Measurements from ENCODE around the gene NXF1. TPM values are rescaled to one million over a fixed set of nuclear protein-coding genes. Genes with fewer than 3 reads are reported as not detected.

Gene NXF1
- total and polyA plus RNA-seq, 4 donors: 17.3 to 38.3 (median 32.7) TPM

DNA sequence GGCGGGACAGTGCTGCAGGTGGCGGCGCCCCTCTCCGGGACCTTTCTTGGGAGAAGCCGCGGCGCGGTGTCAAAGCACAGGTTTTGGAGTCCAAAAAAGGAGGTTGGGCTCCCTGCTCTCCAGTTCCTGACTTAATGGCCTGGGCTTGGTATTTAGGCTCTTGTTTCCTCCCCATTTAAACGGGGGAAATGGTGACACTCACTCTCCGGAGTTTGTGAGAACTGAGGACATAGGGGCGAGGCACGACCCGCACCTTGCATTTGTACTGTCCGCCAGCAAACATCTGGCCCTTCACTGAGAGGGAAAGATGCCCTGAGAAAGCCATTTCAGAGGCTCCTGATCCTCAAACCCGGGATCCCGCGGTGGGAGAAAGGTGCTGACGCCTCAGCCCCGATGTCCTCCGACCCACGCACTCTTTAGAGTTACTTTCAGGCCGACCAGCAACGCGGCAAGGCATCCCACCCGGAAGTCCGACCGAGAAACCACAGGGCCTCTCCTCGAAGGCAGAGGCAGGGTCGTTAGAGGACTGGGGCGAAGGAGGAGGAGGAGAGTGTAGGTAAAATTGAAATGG lies 37.0 kb upstream of the NXF1 start:
- Histone ChIP-seq H3K36me3 (ENCODE audit: control insufficient read depth in 4 of 4, insufficient read depth in 3 of 4, low read depth in 1 of 4, low read length in 3 of 4) (no peaks in the 10 kb centered on the region), H3K27ac (ENCODE audit: low read depth in 1 of 2, low read length in 2 of 2) (peak overlapping the region; percentile 99), H3K9me3 (ENCODE audit: control insufficient read depth in 4 of 4, low read length in 3 of 4) (no peaks in the 10 kb centered on the region), H3K4me3 (ENCODE audit: low read depth in 1 of 3, low read length in 3 of 3) (peak overlapping the region; percentile 59 to 72 (median 71)), H3K27me3 (ENCODE audit: control insufficient read depth in 4 of 4, insufficient read depth in 4 of 4, low read length in 3 of 4) (no peaks in the 10 kb centered on the region), H3K9ac (ENCODE audit: low read depth in 1 of 2, low read length in 2 of 2) (peak overlapping the region; percentile 94 to 96), H3K4me1 (ENCODE audit: control insufficient read depth in 4 of 4, insufficient read depth in 4 of 4, low read length in 3 of 4) (peaks cover 0 to 27% (median 20%) of the 10 kb centered on the region in 4 donors)
- 15% methylated on average over 30 of the region's 30 CpGs for WGBS
- TF ChIP-seq JUND (IDR thresholded peaks at IDR 0.05) (no peak), HNF4G (IDR thresholded peaks at IDR 0.05) (no peak), FOXA2 (IDR thresholded peaks at IDR 0.05) (no peak), HNF4A (conservative IDR thresholded peaks at IDR 0.05) (no peak), SP1 (IDR thresholded peaks at IDR 0.05) (no peak), GABPA (IDR thresholded peaks at IDR 0.05 in 1 of 2, conservative IDR thresholded peaks at IDR 0.05 in 1 of 2) (no peak), FOXA1 (IDR thresholded peaks at IDR 0.05) (no peak)
- TF ChIP-seq, protein P1, sequence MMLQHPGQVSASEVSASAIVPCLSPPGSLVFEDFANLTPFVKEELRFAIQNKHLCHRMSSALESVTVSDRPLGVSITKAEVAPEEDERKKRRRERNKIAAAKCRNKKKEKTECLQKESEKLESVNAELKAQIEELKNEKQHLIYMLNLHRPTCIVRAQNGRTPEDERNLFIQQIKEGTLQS (IDR thresholded peaks at IDR 0.05): no peak
- TF ChIP-seq, protein P2, sequence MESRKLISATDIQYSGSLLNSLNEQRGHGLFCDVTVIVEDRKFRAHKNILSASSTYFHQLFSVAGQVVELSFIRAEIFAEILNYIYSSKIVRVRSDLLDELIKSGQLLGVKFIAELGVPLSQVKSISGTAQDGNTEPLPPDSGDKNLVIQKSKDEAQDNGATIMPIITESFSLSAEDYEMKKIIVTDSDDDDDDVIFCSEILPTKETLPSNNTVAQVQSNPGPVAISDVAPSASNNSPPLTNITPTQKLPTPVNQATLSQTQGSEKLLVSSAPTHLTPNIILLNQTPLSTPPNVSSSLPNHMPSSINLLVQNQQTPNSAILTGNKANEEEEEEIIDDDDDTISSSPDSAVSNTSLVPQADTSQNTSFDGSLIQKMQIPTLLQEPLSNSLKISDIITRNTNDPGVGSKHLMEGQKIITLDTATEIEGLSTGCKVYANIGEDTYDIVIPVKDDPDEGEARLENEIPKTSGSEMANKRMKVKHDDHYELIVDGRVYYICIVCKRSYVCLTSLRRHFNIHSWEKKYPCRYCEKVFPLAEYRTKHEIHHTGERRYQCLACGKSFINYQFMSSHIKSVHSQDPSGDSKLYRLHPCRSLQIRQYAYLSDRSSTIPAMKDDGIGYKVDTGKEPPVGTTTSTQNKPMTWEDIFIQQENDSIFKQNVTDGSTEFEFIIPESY (IDR thresholded peaks at IDR 0.05): no peak
- DNase-seq (ENCODE audit: low spot score): no peak

- Histone ChIP-seq H3K4me3 (ENCODE audit: low read depth in 1 of 3, low read length in 3 of 3) (peak overlapping the region; percentile 59 to 72 (median 71)), H3K9me3 (ENCODE audit: control insufficient read depth in 4 of 4, low read length in 3 of 4) (no peaks in the 10 kb centered on the region), H3K27me3 (ENCODE audit: control insufficient read depth in 4 of 4, insufficient read depth in 4 of 4, low read length in 3 of 4) (no peaks in the 10 kb centered on the region), H3K9ac (ENCODE audit: low read depth in 1 of 2, low read length in 2 of 2) (peak overlapping the region; percentile 94 to 96), H3K4me1 (ENCODE audit: control insufficient read depth in 4 of 4, insufficient read depth in 4 of 4, low read length in 3 of 4) (peaks cover 0 to 27% (median 20%) of the 10 kb centered on the region in 4 donors), H3K36me3 (ENCODE audit: control insufficient read depth in 4 of 4, insufficient read depth in 3 of 4, low read depth in 1 of 4, low read length in 3 of 4) (no peaks in the 10 kb centered on the region), H3K27ac (ENCODE audit: low read depth in 1 of 2, low read length in 2 of 2) (peak overlapping the region; percentile 99)
- WGBS: under 1% methylated on average over 33 of the region's 33 CpGs
- TF ChIP-seq GABPA (IDR thresholded peaks at IDR 0.05 in 1 of 2, conservative IDR thresholded peaks at IDR 0.05 in 1 of 2) (peak; percentile 35 to 73), NR2F2 (IDR thresholded peaks at IDR 0.05) (peak; percentile 84), HNF4A (conservative IDR thresholded peaks at IDR 0.05) (peak; percentile 56 to 59), FOXA2 (IDR thresholded peaks at IDR 0.05) (no peak), YY1 (IDR thresholded peaks at IDR 0.05) (peak; percentile 96), SP1 (IDR thresholded peaks at IDR 0.05) (peak; percentile 97), TAF1 (conservative IDR thresholded peaks at IDR 0.05) (peak; percentile 88), FOXA1 (IDR thresholded peaks at IDR 0.05) (peak; percentile 62), EGR1 (IDR thresholded peaks at IDR 0.05; ENCODE audit: low read depth in 2 of 2) (peak; percentile 59 to 72), CTCF (IDR thresholded peaks at IDR 0.05; ENCODE audit: low read depth, low read length, missing input control) (peak; percentile 2), RXRA (IDR thresholded peaks at IDR 0.05) (peak; percentile 73 to 79), HNF4G (IDR thresholded peaks at IDR 0.05) (peak; percentile 39), RAD21 (IDR thresholded peaks at IDR 0.05) (peak; percentile 33 to 39), JUND (IDR thresholded peaks at IDR 0.05) (peak; percentile 69 to 74)
- TF ChIP-seq, protein P3, sequence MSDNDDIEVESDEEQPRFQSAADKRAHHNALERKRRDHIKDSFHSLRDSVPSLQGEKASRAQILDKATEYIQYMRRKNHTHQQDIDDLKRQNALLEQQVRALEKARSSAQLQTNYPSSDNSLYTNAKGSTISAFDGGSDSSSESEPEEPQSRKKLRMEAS (IDR thresholded peaks at IDR 0.05): peak; percentile 77
- TF ChIP-seq, protein P2 (IDR thresholded peaks at IDR 0.05): peak; percentile 96
- TF ChIP-seq, protein P1 (IDR thresholded peaks at IDR 0.05): peak; percentile 87
- TF ChIP-seq, protein P4, sequence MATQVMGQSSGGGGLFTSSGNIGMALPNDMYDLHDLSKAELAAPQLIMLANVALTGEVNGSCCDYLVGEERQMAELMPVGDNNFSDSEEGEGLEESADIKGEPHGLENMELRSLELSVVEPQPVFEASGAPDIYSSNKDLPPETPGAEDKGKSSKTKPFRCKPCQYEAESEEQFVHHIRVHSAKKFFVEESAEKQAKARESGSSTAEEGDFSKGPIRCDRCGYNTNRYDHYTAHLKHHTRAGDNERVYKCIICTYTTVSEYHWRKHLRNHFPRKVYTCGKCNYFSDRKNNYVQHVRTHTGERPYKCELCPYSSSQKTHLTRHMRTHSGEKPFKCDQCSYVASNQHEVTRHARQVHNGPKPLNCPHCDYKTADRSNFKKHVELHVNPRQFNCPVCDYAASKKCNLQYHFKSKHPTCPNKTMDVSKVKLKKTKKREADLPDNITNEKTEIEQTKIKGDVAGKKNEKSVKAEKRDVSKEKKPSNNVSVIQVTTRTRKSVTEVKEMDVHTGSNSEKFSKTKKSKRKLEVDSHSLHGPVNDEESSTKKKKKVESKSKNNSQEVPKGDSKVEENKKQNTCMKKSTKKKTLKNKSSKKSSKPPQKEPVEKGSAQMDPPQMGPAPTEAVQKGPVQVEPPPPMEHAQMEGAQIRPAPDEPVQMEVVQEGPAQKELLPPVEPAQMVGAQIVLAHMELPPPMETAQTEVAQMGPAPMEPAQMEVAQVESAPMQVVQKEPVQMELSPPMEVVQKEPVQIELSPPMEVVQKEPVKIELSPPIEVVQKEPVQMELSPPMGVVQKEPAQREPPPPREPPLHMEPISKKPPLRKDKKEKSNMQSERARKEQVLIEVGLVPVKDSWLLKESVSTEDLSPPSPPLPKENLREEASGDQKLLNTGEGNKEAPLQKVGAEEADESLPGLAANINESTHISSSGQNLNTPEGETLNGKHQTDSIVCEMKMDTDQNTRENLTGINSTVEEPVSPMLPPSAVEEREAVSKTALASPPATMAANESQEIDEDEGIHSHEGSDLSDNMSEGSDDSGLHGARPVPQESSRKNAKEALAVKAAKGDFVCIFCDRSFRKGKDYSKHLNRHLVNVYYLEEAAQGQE (IDR thresholded peaks at IDR 0.05): peak; percentile 94
- DNase-seq (ENCODE audit: low spot score): peak; percentile 87
Measured at GRCh38 chr11:62841361-62842170, 36.3 kb upstream of the NXF1 start.

Data from liver (tissue), 9 donors.